Endodermal cell (in vitro differentiated cells): Measurements from ENCODE around the gene NCMAP. TPM values are rescaled to one million over a fixed set of nuclear protein-coding genes. Genes with fewer than 3 reads are reported as not detected.

ENCODE experiments used
- DNase-seq: peaks from one replicate; pipeline ENCODE4 v3.0.0-alpha.2; 2017
- H3K27ac ChIP-seq: 2 replicates; pipeline ENCODE4 v1.5.1; 2013; ENCODE audit warnings: mild to moderate bottlenecking, low read depth, low read length, moderate library complexity
- H3K27me3 ChIP-seq: 2 replicates; pipeline ENCODE4 v1.6.1; 2013; ENCODE audit warnings: mild to moderate bottlenecking, low read length, moderate library complexity; ENCODE audit not compliant: insufficient read depth, control insufficient read depth, poor library complexity, severe bottlenecking
- H3K36me3 ChIP-seq: 2 replicates; pipeline ENCODE4 v1.7.0; 2013; ENCODE audit warnings: mild to moderate bottlenecking, low read length, moderate library complexity; ENCODE audit not compliant: control insufficient read depth, insufficient read depth
- H3K4me1 ChIP-seq: one replicate; pipeline ENCODE4 v1.7.0; 2013; ENCODE audit warnings: low read length; ENCODE audit not compliant: control insufficient read depth, insufficient read depth
- H3K4me3 ChIP-seq: 2 replicates; pipeline ENCODE4 v1.5.1; 2013; ENCODE audit warnings: mild to moderate bottlenecking, low read length, moderate library complexity
- H3K9ac ChIP-seq: 2 replicates; pipeline ENCODE4 v1.6.1; 2013; ENCODE audit warnings: mild to moderate bottlenecking, low read length, moderate library complexity; ENCODE audit not compliant: poor library complexity, severe bottlenecking; ENCODE audit errors: extremely low read depth
- H3K9me3 ChIP-seq: 2 replicates; pipeline ENCODE4 v1.6.1; 2013; ENCODE audit warnings: mild to moderate bottlenecking, low read length, moderate library complexity; ENCODE audit not compliant: control insufficient read depth
- H3K27ac Mint-ChIP-seq: 2 replicates; pipeline ENCODE4 v1.8.0; 2020; ENCODE audit warnings: mixed read lengths
- H3K27me3 Mint-ChIP-seq: 2 replicates; pipeline ENCODE4 v1.8.0; 2021; ENCODE audit warnings: mild to moderate bottlenecking, mixed read lengths; ENCODE audit not compliant: insufficient read depth
- H3K36me3 Mint-ChIP-seq: 2 replicates; pipeline ENCODE4 v1.8.0; 2020; ENCODE audit warnings: low read depth, mixed read lengths
- H3K4me1 Mint-ChIP-seq: 2 replicates; pipeline ENCODE4 v1.8.0; 2020; ENCODE audit warnings: mixed read lengths
- H3K4me3 Mint-ChIP-seq: 2 replicates; pipeline ENCODE4 v1.8.0; 2020; ENCODE audit warnings: mild to moderate bottlenecking, moderate library complexity, mixed read lengths
- H3K9me3 Mint-ChIP-seq: 2 replicates; pipeline ENCODE4 v1.8.0; 2020; ENCODE audit warnings: mild to moderate bottlenecking, mixed read lengths
- WGBS, 2 experiments: methylation state at CpG; one replicate each; pipeline versions ENCODE4 v1.1.5 to v1.1.7; 2013; ENCODE audit warnings: missing lambda C conversion rate in 2 of 2, mixed read lengths in 1 of 2; ENCODE audit not compliant: insufficient coverage in 1 of 2, insufficient read length in 1 of 2; 5-methylcytosine and 5-hydroxymethylcytosine counted together
- total RNA-seq, 2 donors: library from RNA; stranded (reverse); fragmentation: NEBNext Ultra II Directional in 1 of 2; extraction: Animal tissue kit (Norgen Biotek cat#: 25700) in 1 of 2; gene quantifications; 2 replicates in 1 of 2; 3 replicates in 1 of 2; pipeline ENCODE4 v1.2.1, GENCODE V29; 2021
- TF ChIP-seq, protein P1 (sequence below): fragments of 200-600 bp; sonication (generic); conservative IDR thresholded peaks from 2 replicates; pipeline ENCODE4 v1.5.0; 2021; ENCODE audit warnings: antibody characterized with exemption, mild to moderate bottlenecking

Gene NCMAP
- total RNA-seq, 2 donors from 2014 or later, result 0.15 to 0.42 TPM

DNA sequence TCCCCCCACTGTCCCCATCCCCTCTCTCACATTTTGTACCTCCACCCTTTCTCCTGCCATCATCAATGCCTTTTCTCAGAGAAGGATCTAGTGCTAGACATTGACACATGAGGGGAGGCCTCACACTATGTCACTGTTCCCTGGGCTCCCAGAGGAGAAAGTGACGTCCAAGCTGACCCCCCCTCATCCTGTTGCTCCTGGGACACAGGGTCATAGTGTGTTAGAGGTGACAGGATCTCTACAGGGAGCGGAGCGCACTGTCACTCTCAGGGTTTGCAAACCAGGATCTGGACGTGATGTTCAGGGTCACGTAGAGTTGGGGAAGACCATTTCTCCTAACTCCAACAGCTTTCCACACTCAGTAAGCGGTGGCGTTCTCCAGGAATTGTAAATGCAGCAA is 2.6 kb downstream of the NCMAP start:
- Mint-ChIP-seq H3K36me3 (no peaks in the 10 kb centered on the region), H3K4me3 (no peak overlapping the region), H3K9me3 (no peaks in the 10 kb centered on the region), H3K27me3 (peaks cover 45% of the 10 kb centered on the region), H3K4me1 (peaks cover 4% of the 10 kb centered on the region), H3K27ac (no peak overlapping the region)
- 67 to 95% methylated on average over 1 to 7 of the region's 7 CpGs for WGBS, 2 experiments
- H3K9me3 ChIP-seq, result no peaks in the 10 kb centered on the region
- no peak for DNase-seq
- peaks cover 43% of the 10 kb centered on the region for H3K27me3 ChIP-seq
- H3K9ac ChIP-seq, result no peak overlapping the region
- H3K36me3 ChIP-seq, result no peaks in the 10 kb centered on the region
- TF ChIP-seq, protein P1, sequence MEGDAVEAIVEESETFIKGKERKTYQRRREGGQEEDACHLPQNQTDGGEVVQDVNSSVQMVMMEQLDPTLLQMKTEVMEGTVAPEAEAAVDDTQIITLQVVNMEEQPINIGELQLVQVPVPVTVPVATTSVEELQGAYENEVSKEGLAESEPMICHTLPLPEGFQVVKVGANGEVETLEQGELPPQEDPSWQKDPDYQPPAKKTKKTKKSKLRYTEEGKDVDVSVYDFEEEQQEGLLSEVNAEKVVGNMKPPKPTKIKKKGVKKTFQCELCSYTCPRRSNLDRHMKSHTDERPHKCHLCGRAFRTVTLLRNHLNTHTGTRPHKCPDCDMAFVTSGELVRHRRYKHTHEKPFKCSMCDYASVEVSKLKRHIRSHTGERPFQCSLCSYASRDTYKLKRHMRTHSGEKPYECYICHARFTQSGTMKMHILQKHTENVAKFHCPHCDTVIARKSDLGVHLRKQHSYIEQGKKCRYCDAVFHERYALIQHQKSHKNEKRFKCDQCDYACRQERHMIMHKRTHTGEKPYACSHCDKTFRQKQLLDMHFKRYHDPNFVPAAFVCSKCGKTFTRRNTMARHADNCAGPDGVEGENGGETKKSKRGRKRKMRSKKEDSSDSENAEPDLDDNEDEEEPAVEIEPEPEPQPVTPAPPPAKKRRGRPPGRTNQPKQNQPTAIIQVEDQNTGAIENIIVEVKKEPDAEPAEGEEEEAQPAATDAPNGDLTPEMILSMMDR, result no peak
- H3K4me3 ChIP-seq, result no peak overlapping the region
- H3K27ac ChIP-seq, result no peak overlapping the region
- peaks cover 4% of the 10 kb centered on the region for H3K4me1 ChIP-seq

DNA sequence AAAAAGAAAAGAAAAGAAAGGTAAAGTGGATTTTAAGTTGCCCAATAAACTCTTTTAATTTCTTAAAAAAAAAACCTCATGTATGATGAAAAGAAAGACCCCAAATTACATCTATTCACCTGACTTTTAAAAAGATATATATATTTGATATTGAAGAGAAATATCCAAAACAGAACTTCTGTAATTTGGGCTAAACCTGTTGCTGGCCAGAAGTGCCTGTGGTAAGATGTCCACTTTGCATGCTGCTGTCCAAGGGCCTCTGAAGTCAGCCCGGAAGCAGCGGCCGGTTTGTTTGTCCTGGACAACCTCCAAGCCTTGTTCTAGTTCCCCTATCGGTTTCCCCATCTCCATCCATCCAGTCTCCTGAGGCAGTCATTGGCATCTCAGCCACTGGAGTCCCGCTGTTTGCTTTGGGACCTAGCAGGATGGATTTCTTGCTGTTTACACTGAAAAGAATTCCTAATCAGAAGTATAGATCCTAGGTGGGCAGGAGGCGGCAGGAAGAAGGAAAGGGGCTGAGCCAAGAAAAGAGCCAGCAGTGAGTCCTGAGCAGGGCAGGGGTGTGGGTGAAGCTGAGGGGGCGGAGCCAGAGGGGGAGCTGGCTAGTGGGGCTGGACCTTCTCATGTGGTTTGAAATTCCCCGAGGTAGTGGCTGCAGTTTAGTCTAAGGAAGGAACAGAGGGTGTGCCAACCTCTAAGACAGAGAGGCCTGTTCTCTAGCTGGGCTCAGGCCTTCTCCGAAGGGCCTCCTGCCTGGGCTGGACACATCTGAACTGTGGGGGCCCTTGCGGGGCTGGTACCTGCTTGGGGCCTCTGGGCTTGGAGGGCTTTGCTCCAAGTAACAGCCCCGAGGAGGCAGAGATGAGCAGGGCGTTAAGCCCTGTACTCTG is 3.3 kb downstream of the NCMAP start:
- Histone ChIP-seq H3K9me3 (no peaks in the 10 kb centered on the region), H3K4me3 (no peak overlapping the region), H3K36me3 (no peaks in the 10 kb centered on the region), H3K4me1 (peaks cover 4% of the 10 kb centered on the region), H3K27me3 (peaks cover 43% of the 10 kb centered on the region), H3K9ac (no peak overlapping the region), H3K27ac (no peak overlapping the region)
- Mint-ChIP-seq H3K27me3 (peaks cover 41% of the 10 kb centered on the region), H3K27ac (no peak overlapping the region), H3K36me3 (no peaks in the 10 kb centered on the region), H3K4me3 (no peak overlapping the region), H3K4me1 (peaks cover 4% of the 10 kb centered on the region), H3K9me3 (no peaks in the 10 kb centered on the region)
- peak; percentile 82 for DNase-seq
- TF ChIP-seq, protein P1, result no peak
- WGBS, 2 experiments, result 86 to 93% methylated on average over 3 to 12 of the region's 12 CpGs

GRCh38 chr1:24560361-24560760 is 4.5 kb downstream of the NCMAP start:
- no peak for DNase-seq
- H3K27ac ChIP-seq, result no peak overlapping the region
- no peak overlapping the region for H3K4me3 Mint-ChIP-seq
- no peak overlapping the region for H3K4me3 ChIP-seq
- H3K4me1 ChIP-seq, result peaks cover 4% of the 10 kb centered on the region
- H3K9ac ChIP-seq, result no peak overlapping the region
- no peaks in the 10 kb centered on the region for H3K36me3 Mint-ChIP-seq
- H3K27me3 ChIP-seq, result peaks cover 32% of the 10 kb centered on the region
- H3K9me3 ChIP-seq, result no peaks in the 10 kb centered on the region
- peaks cover 29% of the 10 kb centered on the region for H3K27me3 Mint-ChIP-seq
- H3K9me3 Mint-ChIP-seq, result peaks cover 1% of the 10 kb centered on the region
- H3K27ac Mint-ChIP-seq, result no peak overlapping the region
- no peaks in the 10 kb centered on the region for H3K36me3 ChIP-seq
- peaks cover 3% of the 10 kb centered on the region for H3K4me1 Mint-ChIP-seq
- 89 to 97% methylated on average over 5 to 6 of the region's 6 CpGs for WGBS, 2 experiments
- TF ChIP-seq, protein P1, result no peak
